Activated naive CD8-positive, alpha-beta T cell treated with anti-CD3 and anti-CD28 coated beads for 36 hours (primary cell): ENCODE results near the gene DNAH3. TPM values are rescaled to one million over a fixed set of nuclear protein-coding genes. Genes with fewer than 3 reads are reported as not detected.
"Not testable (repeated sequence)": the region's sequence is repeated elsewhere in the genome, so short reads cannot be mapped to it uniquely, and the experiment has no call there.

ENCODE experiments used
- DNase-seq: peaks from one replicate; pipeline ENCODE4 v3.0.0; 2021
- H3K27ac Mint-ChIP-seq: one replicate; pipeline ENCODE4 v1.8.0; 2022; ENCODE audit warnings: mild to moderate bottlenecking, moderate library complexity, mixed read lengths
- H3K27me3 Mint-ChIP-seq: one replicate; pipeline ENCODE4 v1.8.0; 2022; ENCODE audit warnings: mild to moderate bottlenecking, mixed read lengths
- H3K36me3 Mint-ChIP-seq: one replicate; pipeline ENCODE4 v1.8.0; 2021; ENCODE audit warnings: mild to moderate bottlenecking, mixed read lengths
- H3K4me1 Mint-ChIP-seq: one replicate; pipeline ENCODE4 v1.8.0; 2021; ENCODE audit warnings: mixed read lengths
- H3K4me3 Mint-ChIP-seq: one replicate; pipeline ENCODE4 v1.8.0; 2022; ENCODE audit warnings: mild to moderate bottlenecking, moderate library complexity, mixed read lengths
- H3K9me3 Mint-ChIP-seq: one replicate; pipeline ENCODE4 v1.8.0; 2022; ENCODE audit warnings: mixed read lengths
- total RNA-seq, 2 experiments: library from RNA; stranded (reverse); gene quantifications; one replicate each; pipeline ENCODE4 v1.2.3, GENCODE V29; 2021

The DNAH3 gene
- total RNA-seq, 2 experiments from 2014 or later = not detected

DNA sequence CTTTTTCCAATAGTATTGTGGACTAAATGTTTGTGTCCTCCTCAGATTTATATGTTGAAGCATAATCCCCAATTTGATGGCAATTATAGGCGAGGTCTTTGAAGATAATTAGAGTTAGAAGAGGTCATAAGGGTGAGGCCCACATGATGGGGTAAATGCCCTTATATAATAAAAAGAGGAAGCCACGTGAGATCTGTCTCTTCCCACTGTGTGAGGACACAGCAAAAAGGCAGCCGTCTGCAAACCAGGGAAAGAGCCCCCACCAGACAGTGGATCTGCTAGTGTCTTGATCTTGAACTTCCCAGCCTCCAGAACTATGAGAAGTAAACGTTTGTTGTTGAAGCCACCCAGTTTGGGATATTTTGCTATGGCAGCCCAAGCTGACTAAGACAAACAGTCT, 174.1 kb downstream of the DNAH3 start:
- H3K36me3 Mint-ChIP-seq = no peaks in the 10 kb centered on the region
- DNase-seq = no peak
- H3K4me1 Mint-ChIP-seq = no peaks in the 10 kb centered on the region
- H3K9me3 Mint-ChIP-seq = no peaks in the 10 kb centered on the region
- H3K27ac Mint-ChIP-seq = no peak overlapping the region
- no peak overlapping the region for H3K4me3 Mint-ChIP-seq
- H3K27me3 Mint-ChIP-seq = peaks cover 11% of the 10 kb centered on the region

- H3K27me3 Mint-ChIP-seq, H3K4me3 Mint-ChIP-seq, H3K9me3 Mint-ChIP-seq, H3K36me3 Mint-ChIP-seq, DNase-seq, H3K27ac Mint-ChIP-seq, H3K4me1 Mint-ChIP-seq: not testable (repeated sequence)
Observed at GRCh38 chr16:20973201-20973600, 177.4 kb downstream of the DNAH3 start.

- no peak for DNase-seq
- Mint-ChIP-seq H3K27me3 (peaks cover 8% of the 10 kb centered on the region), H3K4me3 (no peak overlapping the region), H3K9me3 (no peaks in the 10 kb centered on the region), H3K4me1 (no peaks in the 10 kb centered on the region), H3K36me3 (no peaks in the 10 kb centered on the region), H3K27ac (no peak overlapping the region)
Observed at GRCh38 chr16:20971401-20971800, 179.2 kb downstream of the DNAH3 start.

DNA sequence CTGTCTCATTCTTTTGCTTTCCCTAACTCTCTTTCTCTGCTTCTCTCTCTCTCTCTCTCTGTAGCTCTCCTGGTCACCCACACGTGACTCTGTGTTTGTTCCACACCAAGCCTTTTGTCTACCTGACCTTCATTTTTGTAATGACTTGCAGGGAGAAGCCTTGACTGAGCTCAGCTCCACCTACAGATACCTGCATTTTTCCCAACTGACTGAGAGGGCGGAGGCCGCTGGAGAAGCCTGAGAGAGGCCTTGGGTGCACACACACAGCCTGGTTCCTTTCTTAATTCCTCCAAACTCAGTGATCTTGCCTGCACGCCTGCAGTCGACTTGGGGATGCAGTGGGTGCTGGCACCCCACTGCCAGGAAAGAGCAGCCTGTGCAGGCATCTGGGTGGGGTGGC, 181.3 kb downstream of the DNAH3 start:
- no peak for DNase-seq
- H3K9me3 Mint-ChIP-seq = no peaks in the 10 kb centered on the region
- no peaks in the 10 kb centered on the region for H3K36me3 Mint-ChIP-seq
- no peak overlapping the region for H3K4me3 Mint-ChIP-seq
- H3K27me3 Mint-ChIP-seq = no peaks in the 10 kb centered on the region
- no peak overlapping the region for H3K27ac Mint-ChIP-seq
- no peaks in the 10 kb centered on the region for H3K4me1 Mint-ChIP-seq

DNA sequence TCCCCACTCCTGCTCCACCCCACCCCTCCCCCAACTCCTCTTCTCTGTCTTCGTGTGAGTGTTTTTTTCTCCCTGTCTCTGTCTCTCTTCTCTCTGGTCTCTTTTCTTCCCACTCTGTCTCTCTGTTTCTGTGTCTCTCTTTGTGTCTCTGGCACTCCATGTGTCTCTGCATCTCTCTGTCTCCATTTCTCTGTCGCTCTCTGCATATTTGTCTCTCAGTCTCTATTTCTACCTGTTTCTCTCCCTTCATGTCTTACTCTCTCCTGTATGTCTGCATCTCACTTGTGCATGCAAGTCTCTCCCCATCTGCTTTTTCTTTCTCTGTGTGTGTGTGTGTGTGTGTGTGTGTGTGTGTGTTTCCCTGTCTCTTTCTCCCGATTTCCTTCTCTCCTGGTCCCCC, 181.9 kb downstream of the DNAH3 start:
- Mint-ChIP-seq H3K9me3 (no peaks in the 10 kb centered on the region), H3K4me1 (no peaks in the 10 kb centered on the region), H3K4me3 (no peak overlapping the region), H3K27me3 (no peaks in the 10 kb centered on the region), H3K36me3 (no peaks in the 10 kb centered on the region), H3K27ac (no peak overlapping the region)
- DNase-seq = no peak

- no peaks in the 10 kb centered on the region for H3K36me3 Mint-ChIP-seq
- no peak for DNase-seq
- no peaks in the 10 kb centered on the region for H3K4me1 Mint-ChIP-seq
- no peak overlapping the region for H3K27ac Mint-ChIP-seq
- no peak overlapping the region for H3K4me3 Mint-ChIP-seq
- no peaks in the 10 kb centered on the region for H3K9me3 Mint-ChIP-seq
- no peaks in the 10 kb centered on the region for H3K27me3 Mint-ChIP-seq
Observed at GRCh38 chr16:20960899-20961298, 189.7 kb downstream of the DNAH3 start.

- DNase-seq = no peak
- H3K4me1 Mint-ChIP-seq = no peaks in the 10 kb centered on the region
- no peaks in the 10 kb centered on the region for H3K9me3 Mint-ChIP-seq
- no peaks in the 10 kb centered on the region for H3K36me3 Mint-ChIP-seq
- no peak overlapping the region for H3K27ac Mint-ChIP-seq
- H3K27me3 Mint-ChIP-seq = no peaks in the 10 kb centered on the region
- H3K4me3 Mint-ChIP-seq = no peak overlapping the region
Observed at GRCh38 chr16:20957153-20957552, 193.5 kb downstream of the DNAH3 start.

- H3K9me3 Mint-ChIP-seq = no peaks in the 10 kb centered on the region
- H3K4me1 Mint-ChIP-seq = no peaks in the 10 kb centered on the region
- no peaks in the 10 kb centered on the region for H3K36me3 Mint-ChIP-seq
- H3K4me3 Mint-ChIP-seq = no peak overlapping the region
- H3K27ac Mint-ChIP-seq = no peak overlapping the region
- no peak for DNase-seq
- H3K27me3 Mint-ChIP-seq = no peaks in the 10 kb centered on the region
Observed at GRCh38 chr16:20956319-20956718, 194.3 kb downstream of the DNAH3 start.

GRCh38 chr16:20954574-20954973, 196.1 kb downstream of the DNAH3 start:
- no peak overlapping the region for H3K4me3 Mint-ChIP-seq
- no peak overlapping the region for H3K27ac Mint-ChIP-seq
- no peaks in the 10 kb centered on the region for H3K9me3 Mint-ChIP-seq
- DNase-seq = no peak
- no peaks in the 10 kb centered on the region for H3K36me3 Mint-ChIP-seq
- H3K27me3 Mint-ChIP-seq = no peaks in the 10 kb centered on the region
- H3K4me1 Mint-ChIP-seq = no peaks in the 10 kb centered on the region

- Mint-ChIP-seq H3K9me3 (no peaks in the 10 kb centered on the region), H3K27ac (no peak overlapping the region), H3K4me1 (no peaks in the 10 kb centered on the region), H3K27me3 (peaks cover 4% of the 10 kb centered on the region), H3K4me3 (no peak overlapping the region), H3K36me3 (no peaks in the 10 kb centered on the region)
- no peak for DNase-seq
Observed at GRCh38 chr16:20952139-20952920, 198.3 kb downstream of the DNAH3 start.

DNA sequence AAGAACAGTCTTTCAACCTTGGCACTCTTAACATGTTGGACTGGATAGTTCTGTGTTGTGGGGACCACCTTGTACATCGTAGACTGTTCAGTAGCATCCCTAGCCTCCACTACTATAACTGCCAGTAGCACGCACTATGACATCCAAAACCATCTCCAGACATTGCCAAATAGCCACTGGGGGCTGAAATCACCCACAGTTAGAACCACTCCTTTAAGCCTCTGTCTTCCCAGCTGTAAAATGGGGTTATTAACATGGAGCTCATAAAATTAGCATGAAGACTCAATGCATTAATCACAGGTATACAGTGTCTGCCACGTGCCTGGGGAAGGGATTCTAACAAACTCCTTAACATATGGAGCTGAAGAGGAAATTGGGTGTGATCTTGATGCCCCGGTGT, 200.4 kb downstream of the DNAH3 start:
- H3K36me3 Mint-ChIP-seq = no peaks in the 10 kb centered on the region
- H3K4me3 Mint-ChIP-seq = no peak overlapping the region
- H3K27ac Mint-ChIP-seq = no peak overlapping the region
- peaks cover 1% of the 10 kb centered on the region for H3K4me1 Mint-ChIP-seq
- peaks cover 4% of the 10 kb centered on the region for H3K27me3 Mint-ChIP-seq
- no peaks in the 10 kb centered on the region for H3K9me3 Mint-ChIP-seq
- DNase-seq = no peak

GRCh38 chr16:20949660-20950059, 201.0 kb downstream of the DNAH3 start:
- no peak overlapping the region for H3K4me3 Mint-ChIP-seq
- H3K27me3 Mint-ChIP-seq = peaks cover 4% of the 10 kb centered on the region
- DNase-seq = no peak
- peaks cover 8% of the 10 kb centered on the region for H3K4me1 Mint-ChIP-seq
- no peaks in the 10 kb centered on the region for H3K9me3 Mint-ChIP-seq
- H3K36me3 Mint-ChIP-seq = no peaks in the 10 kb centered on the region
- H3K27ac Mint-ChIP-seq = no peak overlapping the region

DNA sequence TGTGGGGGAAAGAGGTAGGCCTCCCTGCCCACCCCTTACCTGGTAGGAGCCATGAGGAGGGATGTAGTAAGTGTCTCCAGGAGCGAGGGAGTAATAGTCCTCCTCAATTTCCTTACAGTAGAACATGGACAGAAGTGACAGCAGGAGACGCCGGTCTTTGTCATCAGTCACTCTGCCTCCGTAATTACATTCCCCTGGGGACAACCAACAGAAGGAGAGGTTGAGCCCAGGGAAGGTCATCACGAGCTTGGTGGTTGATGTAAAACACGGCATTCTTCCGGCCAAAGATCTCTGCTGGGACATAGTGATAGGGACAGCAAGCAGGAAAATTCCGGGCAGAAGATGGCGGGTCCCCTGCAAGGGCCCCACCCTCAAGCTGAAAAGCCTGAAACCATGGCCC, 202.2 kb downstream of the DNAH3 start:
- Mint-ChIP-seq H3K4me3 (no peak overlapping the region), H3K27ac (no peak overlapping the region), H3K36me3 (no peaks in the 10 kb centered on the region), H3K27me3 (peaks cover 4% of the 10 kb centered on the region), H3K9me3 (no peaks in the 10 kb centered on the region), H3K4me1 (peaks cover 12% of the 10 kb centered on the region)
- no peak for DNase-seq

- no peak for DNase-seq
- H3K4me1 Mint-ChIP-seq = peaks cover 24% of the 10 kb centered on the region
- H3K9me3 Mint-ChIP-seq = no peaks in the 10 kb centered on the region
- no peak overlapping the region for H3K4me3 Mint-ChIP-seq
- no peaks in the 10 kb centered on the region for H3K36me3 Mint-ChIP-seq
- no peak overlapping the region for H3K27ac Mint-ChIP-seq
- H3K27me3 Mint-ChIP-seq = peaks cover 6% of the 10 kb centered on the region
Observed at GRCh38 chr16:20946015-20946629, 204.5 kb downstream of the DNAH3 start.

GRCh38 chr16:20945575-20945875, 205.1 kb downstream of the DNAH3 start:
- DNase-seq, H3K36me3 Mint-ChIP-seq, H3K27me3 Mint-ChIP-seq, H3K27ac Mint-ChIP-seq, H3K4me3 Mint-ChIP-seq, H3K9me3 Mint-ChIP-seq: not testable (repeated sequence)
- peaks cover 28% of the 10 kb centered on the region for H3K4me1 Mint-ChIP-seq

- Mint-ChIP-seq H3K27ac (no peak overlapping the region), H3K36me3 (no peaks in the 10 kb centered on the region), H3K9me3 (no peaks in the 10 kb centered on the region), H3K4me3 (no peak overlapping the region), H3K27me3 (peaks cover 6% of the 10 kb centered on the region), H3K4me1 (peaks cover 28% of the 10 kb centered on the region)
- peak; percentile 65 for DNase-seq
Observed at GRCh38 chr16:20944861-20945574, 205.6 kb downstream of the DNAH3 start.
